ENCODE measurements around the gene BORCS5.
"Not testable (repeated sequence)": the region's sequence is repeated elsewhere in the genome, so short reads cannot be mapped to it uniquely, and the experiment has no call there.

Gene BORCS5

GRCh38 chr12:12396694-12397093 is 39.8 kb downstream of the BORCS5 start:
- DNase-seq = no peak

GRCh38 chr12:12397184-12397583 is 40.3 kb downstream of the BORCS5 start:
- no peak for DNase-seq

- DNase-seq = no peak
These were observed 41.4 kb downstream of the BORCS5 start for GRCh38 chr12:12398026-12398859.

GRCh38 chr12:12399161-12399560 is 42.3 kb downstream of the BORCS5 start:
- DNase-seq = no peak

- no peak for DNase-seq
These were observed 43.0 kb downstream of the BORCS5 start for GRCh38 chr12:12399776-12400305.

GRCh38 chr12:12400793-12401192 is 43.9 kb downstream of the BORCS5 start:
- no peak for DNase-seq

- DNase-seq = no peak
These were observed 46.7 kb downstream of the BORCS5 start for GRCh38 chr12:12403264-12404248.

GRCh38 chr12:12404297-12404696 is 47.4 kb downstream of the BORCS5 start:
- DNase-seq = no peak

- no peak for DNase-seq
These were observed 49.0 kb downstream of the BORCS5 start for GRCh38 chr12:12405882-12406281.

GRCh38 chr12:12406762-12407161 is 49.9 kb downstream of the BORCS5 start:
- DNase-seq = no peak

GRCh38 chr12:12408265-12408690 is 51.4 kb downstream of the BORCS5 start:
- no peak for DNase-seq

- DNase-seq = not testable (repeated sequence)
These were observed 52.5 kb downstream of the BORCS5 start for GRCh38 chr12:12409337-12409736.

GRCh38 chr12:12415886-12416285 is 59.0 kb downstream of the BORCS5 start:
- no peak for DNase-seq

GRCh38 chr12:12419165-12419564 is 62.3 kb downstream of the BORCS5 start:
- not testable (repeated sequence) for DNase-seq

- no peak for DNase-seq
These were observed 66.5 kb downstream of the BORCS5 start for GRCh38 chr12:12423367-12423766.

- DNase-seq = no peak
These were observed 68.1 kb downstream of the BORCS5 start for GRCh38 chr12:12425001-12425400.

- DNase-seq = no peak
These were observed 68.7 kb downstream of the BORCS5 start for GRCh38 chr12:12425616-12426015.

GRCh38 chr12:12427568-12427967 is 70.7 kb downstream of the BORCS5 start:
- DNase-seq = no peak

- DNase-seq = no peak
These were observed 71.2 kb downstream of the BORCS5 start for GRCh38 chr12:12428047-12428446.

- DNase-seq = no peak
These were observed 72.2 kb downstream of the BORCS5 start for GRCh38 chr12:12428961-12429657.

GRCh38 chr12:12432364-12432763 is 75.5 kb downstream of the BORCS5 start:
- no peak for DNase-seq

- DNase-seq = no peak
These were observed 76.4 kb downstream of the BORCS5 start for GRCh38 chr12:12433203-12433731.
